Left renal cortex interstitium (tissue), 4 donors: Measurements from ENCODE around the gene IFNG-AS1. TPM values are rescaled to one million over a fixed set of nuclear protein-coding genes. Genes with fewer than 3 reads are reported as not detected.

Source experiments
- DNase-seq, 4 donors: peaks; one replicate each; pipeline ENCODE4 v3.0.0-alpha.2; 2013; ENCODE audit warnings: low read depth in 4 of 4, low spot score in 2 of 4, missing footprints in 1 of 4
- polyA plus RNA-seq, 4 donors: library from polyadenylated mRNA; unstranded; fragments of 120-200 nt; gene quantifications; one replicate each; pipeline ENCODE4 v1.2.1, GENCODE V29; 2013; ENCODE audit not compliant: insufficient read length in 4 of 4

The IFNG-AS1 gene
- polyA plus RNA-seq, 4 donors: 0.08 to 0.27 (median 0.16) TPM; not detected in 1

GRCh38 chr12:67991158-67991557, 1.9 kb downstream of the IFNG-AS1 start:
- no peak for DNase-seq

- no peak for DNase-seq
These were observed 3.9 kb downstream of the IFNG-AS1 start for GRCh38 chr12:67993143-67993542.

GRCh38 chr12:67994046-67994445, 4.8 kb downstream of the IFNG-AS1 start:
- no peak for DNase-seq

- no peak for DNase-seq
These were observed 7.1 kb downstream of the IFNG-AS1 start for GRCh38 chr12:67996347-67996746.

- no peak for DNase-seq
These were observed 9.1 kb downstream of the IFNG-AS1 start for GRCh38 chr12:67998379-67998778.

GRCh38 chr12:67999244-67999643, 10.0 kb downstream of the IFNG-AS1 start:
- no peak for DNase-seq

GRCh38 chr12:68001486-68002466, 12.5 kb downstream of the IFNG-AS1 start:
- DNase-seq: no peak

- no peak for DNase-seq
These were observed 14.5 kb downstream of the IFNG-AS1 start for GRCh38 chr12:68003777-68004176.

GRCh38 chr12:68007033-68007432, 17.8 kb downstream of the IFNG-AS1 start:
- DNase-seq: no peak

GRCh38 chr12:68007466-68007865, 18.2 kb downstream of the IFNG-AS1 start:
- no peak for DNase-seq

- no peak for DNase-seq
These were observed 22.1 kb downstream of the IFNG-AS1 start for GRCh38 chr12:68011206-68011881.

- no peak for DNase-seq
These were observed 22.6 kb downstream of the IFNG-AS1 start for GRCh38 chr12:68011882-68012207.

GRCh38 chr12:68012712-68013111, 23.5 kb downstream of the IFNG-AS1 start:
- DNase-seq: no peak

GRCh38 chr12:68013181-68013580, 23.9 kb downstream of the IFNG-AS1 start:
- DNase-seq: no peak

GRCh38 chr12:68016136-68016535, 26.9 kb downstream of the IFNG-AS1 start:
- DNase-seq: no peak

- DNase-seq: no peak
These were observed 29.1 kb downstream of the IFNG-AS1 start for GRCh38 chr12:68018315-68018714.

GRCh38 chr12:68020049-68020448, 30.8 kb downstream of the IFNG-AS1 start:
- no peak for DNase-seq

GRCh38 chr12:68020699-68021098, 31.5 kb downstream of the IFNG-AS1 start:
- DNase-seq: no peak

GRCh38 chr12:68028647-68029046, 39.4 kb downstream of the IFNG-AS1 start:
- no peak for DNase-seq

GRCh38 chr12:68030248-68030647, 41.0 kb downstream of the IFNG-AS1 start:
- no peak for DNase-seq

- no peak for DNase-seq
These were observed 41.9 kb downstream of the IFNG-AS1 start for GRCh38 chr12:68031174-68031573.
